Measurements from ENCODE around the gene PIN1. TPM values are rescaled to one million over a fixed set of nuclear protein-coding genes. Genes with fewer than 3 reads are reported as not detected.

The PIN1 gene
- 45.0 and 50.2 TPM in 2 replicates for polyA plus RNA-seq (2013)

DNA sequence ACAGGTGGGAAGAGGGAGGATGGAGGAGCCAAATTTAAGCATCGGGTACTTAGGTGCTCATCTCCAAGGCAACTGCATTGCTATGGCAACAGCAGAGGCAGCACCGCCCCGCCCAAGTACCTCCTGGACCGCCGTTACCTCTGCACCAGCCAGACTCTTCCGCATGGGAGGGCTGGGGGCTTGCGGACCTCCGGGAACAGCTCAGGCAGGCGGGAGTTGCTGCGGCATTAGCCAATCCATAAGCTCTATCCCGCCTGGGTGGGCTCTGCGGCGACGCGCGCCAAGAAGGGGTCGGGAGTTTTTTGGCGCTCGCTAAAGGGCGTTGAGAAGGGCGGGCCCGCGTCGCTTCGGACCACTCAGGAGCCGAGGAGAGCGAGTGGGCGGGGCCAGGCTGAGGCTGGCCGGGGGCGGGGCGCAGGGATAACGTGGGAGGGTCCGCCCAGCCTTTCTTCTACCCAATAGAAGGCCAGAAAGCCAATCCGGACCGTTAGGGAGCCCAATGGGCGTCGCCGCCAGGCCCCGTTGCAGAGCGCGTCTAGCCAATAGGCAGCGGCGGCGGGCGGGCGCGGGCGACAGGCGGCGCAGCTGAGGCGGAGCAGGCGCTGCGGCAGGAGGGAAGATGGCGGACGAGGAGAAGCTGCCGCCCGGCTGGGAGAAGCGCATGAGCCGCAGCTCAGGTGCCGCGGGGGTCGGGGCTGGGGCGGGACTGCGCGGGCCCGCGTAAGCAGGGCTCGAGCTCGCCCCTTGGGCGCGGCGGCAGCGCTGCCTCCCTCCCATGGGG is at the start of gene PIN1:
TSS of gene PIN1 (plus strand) at position 593 of the 781 bp plus-strand sequence. CDS start at position 620, 27 bp downstream.
- peak within 1 kb of the TSS; percentile 8 for H2BK120ac ChIP-seq (ENCODE audit: insufficient read depth, low read length, poor library complexity)
- H2AFZ ChIP-seq (ENCODE audit: insufficient read depth, low read length, poor library complexity), result peak within 1 kb of the TSS; percentile 56
- peak within 1 kb of the TSS; percentile 49 for H4K91ac ChIP-seq (ENCODE audit: low read depth, low read length)
- peaks cover 0 to 4% of the 10 kb centered on the region in 2 experiments for H3K4me1 ChIP-seq (ENCODE audit: control insufficient read depth in 1 of 2, insufficient read depth in 2 of 2, low read length in 2 of 2)
- no peaks in the 10 kb centered on the region for H3K9me3 ChIP-seq (ENCODE audit: insufficient read depth, low read depth, low read length)
- peaks cover 5% of the 10 kb centered on the region for H3K79me2 ChIP-seq (ENCODE audit: control insufficient read depth, insufficient read depth, low read length, poor library complexity)
- H3K36me3 ChIP-seq (ENCODE audit: control insufficient read depth in 1 of 2, insufficient read depth in 2 of 2, low read length in 2 of 2), result peaks cover 10 to 26% of the 10 kb centered on the region in 2 experiments
- H3K18ac ChIP-seq (ENCODE audit: low read length), result peak within 1 kb of the TSS; percentile 27
- DNase-seq, result peak; percentile 99
- WGBS (ENCODE audit: extremely low coverage, insufficient coverage, insufficient read length), result no CpG with 5 or more reads among the region's 73 CpGs
- H3K27me3 ChIP-seq (ENCODE audit: insufficient read depth, low read length), result no peaks in the 10 kb centered on the region
- peak within 1 kb of the TSS; percentile 9 for H2AK5ac ChIP-seq (ENCODE audit: low read length)
- no peaks in the 10 kb centered on the region for H3K79me1 ChIP-seq (ENCODE audit: low read length)
- H4K12ac ChIP-seq (ENCODE audit: low read depth, low read length), result peak within 1 kb of the TSS; percentile 55
- no peak within 1 kb of the TSS for H2BK5ac ChIP-seq (ENCODE audit: low read depth, low read length, poor library complexity)
- peak within 1 kb of the TSS; percentile 92 for H3K4me3 ChIP-seq (ENCODE audit: low read depth, low read length)
- no peak within 1 kb of the TSS for H2BK12ac ChIP-seq (ENCODE audit: low read length)
- peak within 1 kb of the TSS; percentile 53 for H3K14ac ChIP-seq (ENCODE audit: low read length)
- H3K27ac ChIP-seq (ENCODE audit: low read depth, low read length), result no peak within 1 kb of the TSS
- no peak within 1 kb of the TSS for H3K23ac ChIP-seq (ENCODE audit: low read length)
- H3K4ac ChIP-seq (ENCODE audit: low read depth, low read length), result peak within 1 kb of the TSS; percentile 44
- H3K4me2 ChIP-seq (ENCODE audit: low read length), result peak within 1 kb of the TSS; percentile 95
- H3K9ac ChIP-seq (ENCODE audit: low read length), result peak within 1 kb of the TSS; percentile 83
- H4K8ac ChIP-seq (ENCODE audit: low read depth, low read length), result peak within 1 kb of the TSS; percentile 71

DNA sequence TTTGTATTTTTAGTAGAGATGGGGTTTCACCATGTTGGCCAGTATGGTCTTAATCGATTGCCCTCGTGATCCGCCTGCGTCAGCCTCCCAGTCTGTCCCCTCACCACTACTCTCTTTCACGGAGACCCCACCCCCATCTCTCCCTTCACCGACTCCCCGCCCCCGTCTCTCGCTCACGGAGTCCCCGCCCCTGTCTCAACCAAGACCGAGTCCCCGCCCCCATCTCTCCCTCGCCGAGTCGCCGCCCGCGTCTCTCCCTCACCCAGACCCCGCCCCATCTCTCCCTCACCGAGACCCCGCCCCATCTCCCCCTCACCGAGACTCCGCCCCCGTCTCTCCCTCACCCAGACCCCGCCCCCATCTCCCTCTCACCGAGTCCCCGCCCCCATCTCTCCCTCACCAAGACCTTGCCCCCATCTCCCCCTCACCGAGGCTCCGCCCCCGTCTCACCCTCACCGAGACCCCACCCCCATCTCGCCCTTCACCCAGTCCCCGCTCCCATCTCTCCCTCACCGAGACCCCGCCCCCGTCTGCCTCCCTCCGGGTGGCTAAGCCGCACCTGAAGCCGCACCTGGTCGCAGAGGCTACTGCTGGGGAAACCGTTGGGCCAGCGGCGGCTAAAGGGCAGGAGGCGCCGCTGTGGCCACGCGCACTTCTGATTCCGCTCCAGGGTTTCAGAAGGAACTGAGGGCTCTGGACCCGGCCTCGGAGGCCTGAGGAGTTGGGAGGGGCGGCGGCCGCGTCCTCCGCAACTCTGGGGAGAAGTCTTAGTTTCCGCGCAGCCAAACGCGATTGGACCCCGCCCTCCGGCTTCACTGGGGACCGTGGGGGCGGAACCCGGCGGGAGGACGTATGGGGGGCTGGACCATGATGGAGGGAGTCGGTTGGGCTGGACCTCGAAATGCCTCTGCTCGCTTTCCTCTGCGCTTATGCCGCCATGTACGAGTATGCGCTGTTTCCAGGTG is 49.5 kb upstream of the PIN1 start:
- Histone ChIP-seq H3K14ac (ENCODE audit: low read length) (peak overlapping the region; percentile 43), H3K4ac (ENCODE audit: low read depth, low read length) (no peak overlapping the region), H4K8ac (ENCODE audit: low read depth, low read length) (peak overlapping the region; percentile 83), H4K91ac (ENCODE audit: low read depth, low read length) (peak overlapping the region; percentile 68), H3K23ac (ENCODE audit: low read length) (no peak overlapping the region), H3K4me2 (ENCODE audit: low read length) (peak overlapping the region; percentile 97), H2AK5ac (ENCODE audit: low read length) (no peak overlapping the region), H3K79me2 (ENCODE audit: control insufficient read depth, insufficient read depth, low read length, poor library complexity) (no peaks in the 10 kb centered on the region), H2AFZ (ENCODE audit: insufficient read depth, low read length, poor library complexity) (peak overlapping the region; percentile 57), H3K9me3 (ENCODE audit: insufficient read depth, low read depth, low read length) (peaks cover 2% of the 10 kb centered on the region), H4K12ac (ENCODE audit: low read depth, low read length) (no peak overlapping the region), H3K27ac (ENCODE audit: low read depth, low read length) (peak overlapping the region; percentile 92), H2BK120ac (ENCODE audit: insufficient read depth, low read length, poor library complexity) (peak overlapping the region; percentile 62), H3K4me3 (ENCODE audit: low read depth, low read length) (peak overlapping the region; percentile 77), H3K27me3 (ENCODE audit: insufficient read depth, low read length) (no peaks in the 10 kb centered on the region), H3K4me1 (ENCODE audit: control insufficient read depth in 1 of 2, insufficient read depth in 2 of 2, low read length in 2 of 2) (peaks cover 0 to 6% of the 10 kb centered on the region in 2 experiments), H2BK12ac (ENCODE audit: low read length) (no peak overlapping the region), H2BK5ac (ENCODE audit: low read depth, low read length, poor library complexity) (peak overlapping the region; percentile 57), H3K79me1 (ENCODE audit: low read length) (peaks cover 3% of the 10 kb centered on the region), H3K9ac (ENCODE audit: low read length) (peak overlapping the region; percentile 87), H3K18ac (ENCODE audit: low read length) (peak overlapping the region; percentile 88), H3K36me3 (ENCODE audit: control insufficient read depth in 1 of 2, insufficient read depth in 2 of 2, low read length in 2 of 2) (no peaks in the 10 kb centered on the region)
- DNase-seq, result peak; percentile 94 to 96
- WGBS (ENCODE audit: extremely low coverage, insufficient coverage, insufficient read length), result no CpG with 5 or more reads among the region's 74 CpGs

GRCh38 chr19:9786342-9786741 is 48.8 kb upstream of the PIN1 start:
- Histone ChIP-seq H3K4me2 (ENCODE audit: low read length) (peak overlapping the region; percentile 97), H3K27me3 (ENCODE audit: insufficient read depth, low read length) (no peaks in the 10 kb centered on the region), H3K14ac (ENCODE audit: low read length) (peak overlapping the region; percentile 26), H3K79me1 (ENCODE audit: low read length) (peaks cover 3% of the 10 kb centered on the region), H2AFZ (ENCODE audit: insufficient read depth, low read length, poor library complexity) (no peak overlapping the region), H2BK120ac (ENCODE audit: insufficient read depth, low read length, poor library complexity) (no peak overlapping the region), H4K91ac (ENCODE audit: low read depth, low read length) (peak overlapping the region; percentile 21), H3K18ac (ENCODE audit: low read length) (no peak overlapping the region), H4K8ac (ENCODE audit: low read depth, low read length) (peak overlapping the region; percentile 43), H3K9me3 (ENCODE audit: insufficient read depth, low read depth, low read length) (peaks cover 2% of the 10 kb centered on the region), H4K12ac (ENCODE audit: low read depth, low read length) (no peak overlapping the region), H2BK12ac (ENCODE audit: low read length) (no peak overlapping the region), H2BK5ac (ENCODE audit: low read depth, low read length, poor library complexity) (no peak overlapping the region), H3K36me3 (ENCODE audit: control insufficient read depth in 1 of 2, insufficient read depth in 2 of 2, low read length in 2 of 2) (no peaks in the 10 kb centered on the region), H3K27ac (ENCODE audit: low read depth, low read length) (no peak overlapping the region), H3K4me1 (ENCODE audit: control insufficient read depth in 1 of 2, insufficient read depth in 2 of 2, low read length in 2 of 2) (peaks cover 0 to 6% of the 10 kb centered on the region in 2 experiments), H3K4ac (ENCODE audit: low read depth, low read length) (no peak overlapping the region), H3K23ac (ENCODE audit: low read length) (no peak overlapping the region), H3K4me3 (ENCODE audit: low read depth, low read length) (no peak overlapping the region), H3K79me2 (ENCODE audit: control insufficient read depth, insufficient read depth, low read length, poor library complexity) (no peaks in the 10 kb centered on the region), H3K9ac (ENCODE audit: low read length) (no peak overlapping the region), H2AK5ac (ENCODE audit: low read length) (no peak overlapping the region)
- WGBS (ENCODE audit: extremely low coverage, insufficient coverage, insufficient read length), result no CpG with 5 or more reads among the region's 9 CpGs
- DNase-seq, result no peak

- H3K14ac ChIP-seq (ENCODE audit: low read length), result no peak overlapping the region
- H3K4ac ChIP-seq (ENCODE audit: low read depth, low read length), result no peak overlapping the region
- no peak for DNase-seq
- peaks cover 0 to 6% of the 10 kb centered on the region in 2 experiments for H3K4me1 ChIP-seq (ENCODE audit: control insufficient read depth in 1 of 2, insufficient read depth in 2 of 2, low read length in 2 of 2)
- no peak overlapping the region for H2BK5ac ChIP-seq (ENCODE audit: low read depth, low read length, poor library complexity)
- no peak overlapping the region for H2BK12ac ChIP-seq (ENCODE audit: low read length)
- H4K91ac ChIP-seq (ENCODE audit: low read depth, low read length), result no peak overlapping the region
- no peak overlapping the region for H3K27ac ChIP-seq (ENCODE audit: low read depth, low read length)
- no peak overlapping the region for H3K23ac ChIP-seq (ENCODE audit: low read length)
- no peak overlapping the region for H3K4me2 ChIP-seq (ENCODE audit: low read length)
- no peak overlapping the region for H3K9ac ChIP-seq (ENCODE audit: low read length)
- WGBS (ENCODE audit: extremely low coverage, insufficient coverage, insufficient read length), result no CpG with 5 or more reads among the region's 8 CpGs
- no peak overlapping the region for H4K12ac ChIP-seq (ENCODE audit: low read depth, low read length)
- H4K8ac ChIP-seq (ENCODE audit: low read depth, low read length), result no peak overlapping the region
- H3K9me3 ChIP-seq (ENCODE audit: insufficient read depth, low read depth, low read length), result peaks cover 2% of the 10 kb centered on the region
- no peak overlapping the region for H2AK5ac ChIP-seq (ENCODE audit: low read length)
- no peak overlapping the region for H2BK120ac ChIP-seq (ENCODE audit: insufficient read depth, low read length, poor library complexity)
- peaks cover 3% of the 10 kb centered on the region for H3K79me1 ChIP-seq (ENCODE audit: low read length)
- no peak overlapping the region for H3K4me3 ChIP-seq (ENCODE audit: low read depth, low read length)
- no peaks in the 10 kb centered on the region for H3K36me3 ChIP-seq (ENCODE audit: control insufficient read depth in 1 of 2, insufficient read depth in 2 of 2, low read length in 2 of 2)
- no peak overlapping the region for H2AFZ ChIP-seq (ENCODE audit: insufficient read depth, low read length, poor library complexity)
- H3K18ac ChIP-seq (ENCODE audit: low read length), result no peak overlapping the region
- no peaks in the 10 kb centered on the region for H3K79me2 ChIP-seq (ENCODE audit: control insufficient read depth, insufficient read depth, low read length, poor library complexity)
- H3K27me3 ChIP-seq (ENCODE audit: insufficient read depth, low read length), result no peaks in the 10 kb centered on the region
Observed at GRCh38 chr19:9786819-9787218, 48.3 kb upstream of the PIN1 start.
